A549 treated with DMSO at 1 μM for 4 hours (cell line): ENCODE measurements around the gene ARHGAP25. TPM values are rescaled to one million over a fixed set of nuclear protein-coding genes. Genes with fewer than 3 reads are reported as not detected.

ENCODE experiments used
- total RNA-seq: library from RNA; stranded (reverse); fragments of 200-300 nt; extraction: Qiagen RNA extraction; gene quantifications from 5 replicates; pipeline ENCODE4 v1.2.3, GENCODE V29; 2022; ENCODE audit warnings: low read depth

The ARHGAP25 gene
- 0.13 to 0.21 TPM (median 0.16 TPM) in 5 replicates for total RNA-seq

DNA sequence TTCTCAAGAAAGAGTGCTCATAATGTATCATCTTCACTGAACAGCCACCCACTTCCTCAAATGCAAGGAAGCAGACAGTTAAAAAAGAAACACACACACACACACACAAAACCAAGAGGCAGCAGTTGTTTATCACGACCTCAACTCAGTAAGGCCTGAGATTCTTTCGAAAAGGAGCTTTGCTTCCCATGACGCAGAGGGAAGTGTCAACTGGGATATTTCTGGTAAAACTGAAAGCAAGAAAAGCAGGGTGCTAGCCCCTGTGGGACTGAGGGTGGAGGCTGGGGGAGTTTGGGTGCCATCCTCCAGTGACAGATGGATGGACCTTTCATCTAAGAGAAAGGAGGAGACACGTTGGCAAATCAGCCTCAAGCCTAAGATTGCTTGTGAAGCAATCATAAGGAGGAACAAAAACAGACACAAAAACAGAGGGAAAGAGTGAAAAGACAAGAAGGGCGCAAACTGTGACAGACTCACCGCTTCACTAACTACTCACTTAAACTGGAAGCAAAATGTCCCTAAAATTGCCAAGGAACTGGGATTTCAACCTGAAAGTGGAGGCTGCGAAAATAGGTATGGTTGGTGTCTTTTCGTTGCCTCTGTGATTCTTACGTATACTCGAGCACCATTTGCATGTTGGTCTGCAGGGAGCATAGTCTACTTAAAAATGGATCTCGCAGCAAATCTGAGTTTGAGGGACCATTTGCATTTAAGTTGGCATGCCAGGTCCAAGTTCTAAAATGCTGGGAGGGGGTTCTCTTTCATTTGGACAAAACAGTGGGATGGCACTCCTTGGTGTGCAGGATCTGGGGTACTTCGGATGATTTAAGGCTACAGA, at the start of gene ARHGAP25:
TSS of gene ARHGAP25 (plus strand) at position 124 of the 838 bp plus-strand sequence. CDS start at position 513, 389 bp downstream.

GRCh38 chr2:68871159-68871764, 136.7 kb downstream of the ARHGAP25 start, which contains the start of gene BMP10:
TSS of gene BMP10 (minus strand) at chr2:68871397. CDS start at chr2:68871358, 39 bp downstream.

Other genes with a start within 250 kb of the ARHGAP25 start
- 0.02 to 0.04 TPM in 2 of 5 replicates, not detected in the others for gene PROKR1, start 91.2 kb upstream of the ARHGAP25 start, total RNA-seq
- not detected in 5 replicates for gene BMP10, start 136.6 kb downstream of the ARHGAP25 start, total RNA-seq
- 2.3 to 4.3 TPM (median 3.7 TPM) in 5 replicates for gene GKN2, start 218.1 kb downstream of the ARHGAP25 start, total RNA-seq
- 0.57 to 0.74 TPM (median 0.71 TPM) in 5 replicates for gene GKN1, start 239.8 kb downstream of the ARHGAP25 start, total RNA-seq